Keratinocyte (primary cell): ENCODE results near the gene FAM240B. TPM values are rescaled to one million over a fixed set of nuclear protein-coding genes. Genes with fewer than 3 reads are reported as not detected.
A peak's percentile ranks its signal among the peaks of the same experiment; 100 is the strongest.

ENCODE experiments used
- DNase-seq: peaks from one replicate; pipeline ENCODE4 v3.0.0-alpha.2; 2011; ENCODE audit warnings: low read depth, missing footprints, low spot score
- FAIRE-seq: peaks from 2 replicates; lab custom pipeline; 2011; peaks lifted over from hg19 to GRCh38; lab: Jason Lieb, UNC
- H2AFZ ChIP-seq: 2 replicates; pipeline ENCODE4 v1.6.0; 2012; ENCODE audit warnings: low read length, control low read depth, inconsistent platforms; ENCODE audit not compliant: control insufficient read depth
- H3K27ac ChIP-seq: 2 replicates; pipeline ENCODE4 v1.5.1; 2011; ENCODE audit warnings: low read length; ENCODE audit not compliant: control insufficient read depth, insufficient read depth
- H3K27me3 ChIP-seq: 3 replicates; pipeline ENCODE4 v1.6.0; 2011; ENCODE audit warnings: low read length; ENCODE audit not compliant: control insufficient read depth, insufficient read depth; ENCODE audit errors: extremely low read depth
- H3K36me3 ChIP-seq, 2 experiments: 2 replicates in 1 of 2; 3 replicates in 1 of 2; pipeline ENCODE4 v1.5.1; 2011; ENCODE audit warnings: low read length in 2 of 2, mild to moderate bottlenecking in 1 of 2; ENCODE audit not compliant: control insufficient read depth in 2 of 2, insufficient read depth in 2 of 2; ENCODE audit errors: extremely low read depth in 1 of 2
- H3K4me1 ChIP-seq: 3 replicates; pipeline ENCODE4 v1.5.1; 2011; ENCODE audit warnings: low read length; ENCODE audit not compliant: control insufficient read depth, insufficient read depth; ENCODE audit errors: extremely low read depth
- H3K4me2 ChIP-seq: 3 replicates; pipeline ENCODE4 v1.6.0; 2011; ENCODE audit warnings: low read depth, low read length; ENCODE audit not compliant: control insufficient read depth, insufficient read depth; ENCODE audit errors: extremely low read depth
- H3K4me3 ChIP-seq, 3 experiments: fragments of 200-600 bp in 1 of 3; sonication (generic) in 1 of 3; 2 replicates in 2 of 3; 3 replicates in 1 of 3; pipeline ENCODE4 v1.5.1; 2011 to 2016; ENCODE audit warnings: low read length in 3 of 3, mild to moderate bottlenecking in 3 of 3, control low read depth in 2 of 3, inconsistent platforms in 1 of 3, low read depth in 1 of 3, mixed read lengths in 1 of 3, mixed run types in 1 of 3, moderate library complexity in 1 of 3; ENCODE audit not compliant: control insufficient read depth in 2 of 3, insufficient read depth in 2 of 3; ENCODE audit errors: extremely low read depth in 1 of 3
- H3K79me2 ChIP-seq: 2 replicates; pipeline ENCODE4 v1.6.0; 2012; ENCODE audit warnings: low read length; ENCODE audit not compliant: control insufficient read depth, insufficient read depth
- H3K9ac ChIP-seq: 3 replicates; pipeline ENCODE4 v1.6.0; 2011; ENCODE audit warnings: low read length; ENCODE audit not compliant: control insufficient read depth, insufficient read depth; ENCODE audit errors: extremely low read depth
- H3K9me1 ChIP-seq: 3 replicates; pipeline ENCODE4 v1.6.0; 2011; ENCODE audit warnings: low read length; ENCODE audit not compliant: control insufficient read depth, insufficient read depth; ENCODE audit errors: extremely low read depth
- H3K9me3 ChIP-seq: 2 replicates; pipeline ENCODE4 v1.5.1; 2012; ENCODE audit warnings: low read depth, low read length; ENCODE audit not compliant: control insufficient read depth
- H4K20me1 ChIP-seq: 3 replicates; pipeline ENCODE4 v1.6.0; 2011; ENCODE audit warnings: low read length; ENCODE audit not compliant: control insufficient read depth, insufficient read depth; ENCODE audit errors: extremely low read depth
- EZH2 ChIP-seq: IDR thresholded peaks from one replicate; pipeline ENCODE4 v1.6.1; 2012; ENCODE audit warnings: inconsistent platforms, mild to moderate bottlenecking, low read length, moderate library complexity
- dilution Hi-C: fragments of 300-500 bp; cut with MboI; formaldehyde crosslinking; loops from one replicate; pipeline ENCODE4 v1.7.0; 2020; ENCODE audit warnings: low sequenced_read_pairs; ENCODE audit not compliant: extremely low pct_ligation_motif_present
- polyA plus RNA-seq, 5 experiments: library from polyadenylated mRNA; depleted of rRNA in 3 of 5; stranded (reverse) in 3 of 5; stranded (forward) in 1 of 5; unstranded in 1 of 5; fragments of >200 nt; gene quantifications; 1 replicate in 1 of 5; 2 replicates in 3 of 5; 3 replicates in 1 of 5; pipeline versions ENCODE4 v1.2.1 to v1.2.3, GENCODE V29; 2011 to 2012; ENCODE audit warnings: missing spikeins in 2 of 5, low read depth in 1 of 5, low replicate concordance in 1 of 5
- TF ChIP-seq, protein P1 (sequence below), 3 experiments: IDR thresholded peaks in 1 of 3; conservative IDR thresholded peaks in 1 of 3; optimal IDR thresholded peaks in 1 of 3; 2 replicates in 2 of 3; 3 replicates in 1 of 3; pipeline versions ENCODE3 to v1.5.1; 2011; ENCODE audit warnings: low read length in 3 of 3, mild to moderate bottlenecking in 3 of 3, moderate library complexity in 2 of 3, control low read depth in 1 of 3, inconsistent platforms in 1 of 3; ENCODE audit not compliant: insufficient read depth in 2 of 3; ENCODE audit errors: extremely low read depth in 1 of 3

Gene FAM240B
- polyA plus RNA-seq, 1 donor (not counting 4 experiments of a cell fraction or from before 2014, with no cell fraction given): not detected

DNA sequence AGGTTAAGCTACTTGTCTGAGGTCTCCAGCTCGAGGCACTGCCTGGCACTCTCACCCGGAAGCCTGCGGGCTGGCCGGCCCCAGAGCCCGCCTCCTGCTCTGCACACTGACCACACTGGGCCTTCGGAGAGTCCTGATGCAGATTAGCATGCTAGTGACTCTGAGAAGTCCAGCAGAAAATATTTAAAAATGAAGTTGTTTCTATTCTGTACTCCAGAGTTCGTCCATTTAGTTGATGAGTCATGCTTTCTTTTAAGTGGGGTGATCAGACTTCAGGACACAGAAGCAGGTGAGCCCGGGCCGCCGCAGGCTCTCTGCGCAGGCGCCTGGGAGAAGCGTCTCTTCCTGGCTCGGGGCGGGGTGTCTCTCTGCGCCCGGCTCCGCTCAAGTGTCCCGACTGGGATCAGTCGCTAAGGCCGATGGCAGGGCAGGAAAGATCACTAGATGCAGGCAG, 32.5 kb downstream of the FAM240B start:
- H2AFZ ChIP-seq: peak overlapping the region; percentile 20
- H3K9ac ChIP-seq: peak overlapping the region; percentile 51
- dilution Hi-C loops: no loop called here
- H3K9me1 ChIP-seq: no peaks in the 10 kb centered on the region
- H3K79me2 ChIP-seq: no peaks in the 10 kb centered on the region
- H3K4me2 ChIP-seq: peak overlapping the region; percentile 56
- no peaks in the 10 kb centered on the region for H4K20me1 ChIP-seq
- peak; percentile 19 for DNase-seq
- H3K27me3 ChIP-seq: no peaks in the 10 kb centered on the region
- H3K27ac ChIP-seq: no peak overlapping the region
- H3K9me3 ChIP-seq: no peaks in the 10 kb centered on the region
- FAIRE-seq: no peak
- TF ChIP-seq EZH2: no peak
- TF ChIP-seq, protein P1, sequence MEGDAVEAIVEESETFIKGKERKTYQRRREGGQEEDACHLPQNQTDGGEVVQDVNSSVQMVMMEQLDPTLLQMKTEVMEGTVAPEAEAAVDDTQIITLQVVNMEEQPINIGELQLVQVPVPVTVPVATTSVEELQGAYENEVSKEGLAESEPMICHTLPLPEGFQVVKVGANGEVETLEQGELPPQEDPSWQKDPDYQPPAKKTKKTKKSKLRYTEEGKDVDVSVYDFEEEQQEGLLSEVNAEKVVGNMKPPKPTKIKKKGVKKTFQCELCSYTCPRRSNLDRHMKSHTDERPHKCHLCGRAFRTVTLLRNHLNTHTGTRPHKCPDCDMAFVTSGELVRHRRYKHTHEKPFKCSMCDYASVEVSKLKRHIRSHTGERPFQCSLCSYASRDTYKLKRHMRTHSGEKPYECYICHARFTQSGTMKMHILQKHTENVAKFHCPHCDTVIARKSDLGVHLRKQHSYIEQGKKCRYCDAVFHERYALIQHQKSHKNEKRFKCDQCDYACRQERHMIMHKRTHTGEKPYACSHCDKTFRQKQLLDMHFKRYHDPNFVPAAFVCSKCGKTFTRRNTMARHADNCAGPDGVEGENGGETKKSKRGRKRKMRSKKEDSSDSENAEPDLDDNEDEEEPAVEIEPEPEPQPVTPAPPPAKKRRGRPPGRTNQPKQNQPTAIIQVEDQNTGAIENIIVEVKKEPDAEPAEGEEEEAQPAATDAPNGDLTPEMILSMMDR (optimal IDR thresholded peaks at IDR 0.05 in 1 of 3, IDR thresholded peaks at IDR 0.05 in 1 of 3, conservative IDR thresholded peaks at IDR 0.05 in 1 of 3; ENCODE audit: extremely low read depth in 1 of 3, insufficient read depth in 2 of 3, low read length in 3 of 3): no peak
- H3K36me3 ChIP-seq: no peaks in the 10 kb centered on the region
- peak overlapping the region in 1 of 3 experiments; percentile 18 for H3K4me3 ChIP-seq
- H3K4me1 ChIP-seq: peaks cover 8% of the 10 kb centered on the region

DNA sequence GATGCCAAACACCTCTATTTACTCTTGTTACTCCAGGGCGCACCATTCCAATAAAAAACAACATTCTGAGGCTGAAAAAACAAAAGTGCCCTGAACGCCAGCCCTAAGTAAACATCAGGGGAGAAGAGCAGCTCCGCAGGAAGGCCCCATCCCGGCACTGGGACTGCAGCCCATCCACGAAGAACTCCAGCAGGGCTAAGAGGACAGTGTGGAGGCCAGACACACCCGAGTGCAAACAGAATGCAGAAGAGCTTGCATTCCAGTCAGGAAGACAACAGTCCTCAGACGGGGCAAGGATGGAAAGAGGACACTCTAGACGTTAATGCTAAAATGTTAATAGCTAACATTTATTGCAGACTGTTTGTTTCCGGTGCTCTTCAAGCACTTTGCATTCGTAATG, 33.0 kb downstream of the FAM240B start:
- Histone ChIP-seq H4K20me1 (no peaks in the 10 kb centered on the region), H3K27me3 (no peaks in the 10 kb centered on the region), H3K4me2 (peak overlapping the region; percentile 56), H3K4me3 (peak overlapping the region in 1 of 3 experiments; percentile 18), H3K4me1 (peaks cover 13% of the 10 kb centered on the region), H3K27ac (no peak overlapping the region), H3K36me3 (no peaks in the 10 kb centered on the region), H3K9me1 (no peaks in the 10 kb centered on the region), H2AFZ (no peak overlapping the region), H3K79me2 (no peaks in the 10 kb centered on the region), H3K9ac (no peak overlapping the region), H3K9me3 (no peaks in the 10 kb centered on the region)
- dilution Hi-C loops: no loop called here
- FAIRE-seq (no peak), DNase-seq (no peak)
- TF ChIP-seq, protein P1 (optimal IDR thresholded peaks at IDR 0.05 in 1 of 3, IDR thresholded peaks at IDR 0.05 in 1 of 3, conservative IDR thresholded peaks at IDR 0.05 in 1 of 3; ENCODE audit: extremely low read depth in 1 of 3, insufficient read depth in 2 of 3, low read length in 3 of 3): no peak
- no peak for TF ChIP-seq EZH2
